SK-N-SH (cell line): ENCODE measurements around the gene KRT84.

ENCODE experiments used
- CHD2 ChIP-seq: fragments of 150-350 bp; IDR thresholded peaks from 2 replicates; pipeline ENCODE4 v1.6.1; 2018; ENCODE audit warnings: low read length; ENCODE audit not compliant: partially characterized antibody
- EZH2phosphoT487 ChIP-seq: fragments of 200-600 bp; sonication (generic); IDR thresholded peaks from 2 replicates; pipeline ENCODE4 v1.6.1; 2017; ENCODE audit warnings: low read depth, mixed run types, mild to moderate bottlenecking, antibody characterized with exemption, moderate library complexity, borderline replicate concordance
- FOSL2 ChIP-seq: IDR thresholded peaks from 2 replicates; pipeline ENCODE4 v1.4.0; 2012; ENCODE audit warnings: low read depth, mild to moderate bottlenecking, moderate library complexity, borderline replicate concordance
- MAX ChIP-seq: IDR thresholded peaks from 2 replicates; pipeline ENCODE4 v1.4.0; 2012; ENCODE audit warnings: low read depth
- RXRA ChIP-seq: IDR thresholded peaks from 2 replicates; pipeline ENCODE4 v1.4.0; 2012; ENCODE audit warnings: low read depth, mild to moderate bottlenecking, borderline replicate concordance
- TEAD4 ChIP-seq: IDR thresholded peaks from 2 replicates; pipeline ENCODE4 v1.4.0; 2012; ENCODE audit warnings: mild to moderate bottlenecking, borderline replicate concordance; ENCODE audit not compliant: insufficient read depth
- TF ChIP-seq, protein P1 (sequence below): fragments of 200-600 bp; sonication (generic); IDR thresholded peaks from 2 replicates; pipeline ENCODE4 v1.6.1; 2017; ENCODE audit warnings: antibody characterized with exemption, mild to moderate bottlenecking, moderate library complexity
- TF ChIP-seq, protein P2 (sequence below): fragments of 150-350 bp; IDR thresholded peaks from 2 replicates; pipeline ENCODE4 v1.6.1; 2016; ENCODE audit warnings: mild to moderate bottlenecking, low read depth, low read length

DNA sequence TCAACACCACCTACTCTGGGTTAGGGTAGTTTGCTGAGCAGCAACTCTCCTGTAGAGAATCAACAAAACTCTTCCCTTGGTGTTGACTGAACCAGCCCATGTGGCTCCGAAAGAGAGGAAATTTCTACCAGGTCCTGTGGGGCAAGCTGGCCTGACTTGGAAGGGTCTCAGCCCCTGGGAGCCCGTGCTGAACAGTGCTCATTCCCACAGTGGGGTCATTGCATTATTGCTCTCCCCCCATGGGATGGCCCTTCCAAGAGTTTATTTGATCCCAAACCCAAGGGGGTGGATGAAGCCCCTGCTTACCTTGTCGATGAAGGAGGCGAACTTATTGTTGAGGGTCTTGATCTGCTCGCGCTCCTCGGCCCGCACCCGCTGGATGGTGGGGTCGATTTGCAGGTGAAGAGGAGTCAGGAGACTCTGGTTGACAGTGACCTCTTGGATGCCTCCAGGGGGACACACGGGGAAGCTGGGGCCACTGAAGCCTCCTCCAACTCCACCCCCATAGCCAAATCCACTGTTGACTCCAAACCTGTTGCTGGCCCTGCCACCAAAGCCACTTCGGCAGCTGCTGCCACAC, 48.1 kb upstream of the KRT84 start:
- TF ChIP-seq EZH2phosphoT487 (no peak), MAX (no peak), RXRA (no peak), FOSL2 (no peak), TEAD4 (no peak), CHD2 (no peak)
- TF ChIP-seq, protein P1, sequence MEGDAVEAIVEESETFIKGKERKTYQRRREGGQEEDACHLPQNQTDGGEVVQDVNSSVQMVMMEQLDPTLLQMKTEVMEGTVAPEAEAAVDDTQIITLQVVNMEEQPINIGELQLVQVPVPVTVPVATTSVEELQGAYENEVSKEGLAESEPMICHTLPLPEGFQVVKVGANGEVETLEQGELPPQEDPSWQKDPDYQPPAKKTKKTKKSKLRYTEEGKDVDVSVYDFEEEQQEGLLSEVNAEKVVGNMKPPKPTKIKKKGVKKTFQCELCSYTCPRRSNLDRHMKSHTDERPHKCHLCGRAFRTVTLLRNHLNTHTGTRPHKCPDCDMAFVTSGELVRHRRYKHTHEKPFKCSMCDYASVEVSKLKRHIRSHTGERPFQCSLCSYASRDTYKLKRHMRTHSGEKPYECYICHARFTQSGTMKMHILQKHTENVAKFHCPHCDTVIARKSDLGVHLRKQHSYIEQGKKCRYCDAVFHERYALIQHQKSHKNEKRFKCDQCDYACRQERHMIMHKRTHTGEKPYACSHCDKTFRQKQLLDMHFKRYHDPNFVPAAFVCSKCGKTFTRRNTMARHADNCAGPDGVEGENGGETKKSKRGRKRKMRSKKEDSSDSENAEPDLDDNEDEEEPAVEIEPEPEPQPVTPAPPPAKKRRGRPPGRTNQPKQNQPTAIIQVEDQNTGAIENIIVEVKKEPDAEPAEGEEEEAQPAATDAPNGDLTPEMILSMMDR = no peak
- TF ChIP-seq, protein P2, sequence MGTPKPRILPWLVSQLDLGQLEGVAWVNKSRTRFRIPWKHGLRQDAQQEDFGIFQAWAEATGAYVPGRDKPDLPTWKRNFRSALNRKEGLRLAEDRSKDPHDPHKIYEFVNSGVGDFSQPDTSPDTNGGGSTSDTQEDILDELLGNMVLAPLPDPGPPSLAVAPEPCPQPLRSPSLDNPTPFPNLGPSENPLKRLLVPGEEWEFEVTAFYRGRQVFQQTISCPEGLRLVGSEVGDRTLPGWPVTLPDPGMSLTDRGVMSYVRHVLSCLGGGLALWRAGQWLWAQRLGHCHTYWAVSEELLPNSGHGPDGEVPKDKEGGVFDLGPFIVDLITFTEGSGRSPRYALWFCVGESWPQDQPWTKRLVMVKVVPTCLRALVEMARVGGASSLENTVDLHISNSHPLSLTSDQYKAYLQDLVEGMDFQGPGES = no peak
